NB4 (cell line): ENCODE measurements around the gene NDUFB11.

ENCODE experiments used
- DNase-seq: peaks from one replicate; pipeline ENCODE4 v3.0.0; 2010; ENCODE audit warnings: low read depth
- H3K4me3 ChIP-seq: one replicate; pipeline ENCODE4 v1.5.1; 2011; ENCODE audit warnings: mild to moderate bottlenecking, low read depth, low read length, moderate library complexity
- CTCF ChIP-seq: IDR thresholded peaks from one replicate; pipeline ENCODE4 v1.5.1; 2012; ENCODE audit warnings: low read depth, low read length
- MAX ChIP-seq: IDR thresholded peaks from 2 replicates; pipeline ENCODE4 v1.6.1; 2011; ENCODE audit warnings: low read depth, low read length
- MYC ChIP-seq: IDR thresholded peaks from 2 replicates; pipeline ENCODE4 v1.6.1; 2011; ENCODE audit warnings: low read depth, low read length
- POLR2A ChIP-seq: IDR thresholded peaks from 2 replicates; pipeline ENCODE4 v1.6.1; 2011; ENCODE audit warnings: mild to moderate bottlenecking; ENCODE audit not compliant: insufficient read length; ENCODE audit errors: extremely low read depth

The NDUFB11 gene

GRCh38 chrX:47160781-47161180 lies 16.3 kb upstream of the NDUFB11 start:
- no peak overlapping the region for H3K4me3 ChIP-seq
- DNase-seq, result no peak
- TF ChIP-seq MYC (no peak), MAX (no peak)

- H3K4me3 ChIP-seq, result no peak overlapping the region
- no peak for TF ChIP-seq POLR2A
- no peak for TF ChIP-seq MYC
- no peak for TF ChIP-seq MAX
- no peak for TF ChIP-seq CTCF
- no peak for DNase-seq
Observed at GRCh38 chrX:47158781-47159180, 14.3 kb upstream of the NDUFB11 start.

- TF ChIP-seq MYC (no peak), CTCF (no peak)
Observed at GRCh38 chrX:47158131-47158530, 13.6 kb upstream of the NDUFB11 start.

GRCh38 chrX:47156611-47157520 lies 12.4 kb upstream of the NDUFB11 start:
- DNase-seq, result peak; percentile 53
- TF ChIP-seq MYC (no peak), POLR2A (no peak), CTCF (no peak), MAX (no peak)
- no peak overlapping the region for H3K4me3 ChIP-seq

More at GRCh38 chrX:47158131-47158530, 13.6 kb upstream of the NDUFB11 start:
- DNase-seq, result peak; percentile 17
- no peak overlapping the region for H3K4me3 ChIP-seq

GRCh38 chrX:47151435-47151834 lies 6.9 kb upstream of the NDUFB11 start:
- TF ChIP-seq MAX (no peak), CTCF (no peak), MYC (no peak), POLR2A (no peak)
- no peak for DNase-seq

GRCh38 chrX:47148946-47149345 lies 4.4 kb upstream of the NDUFB11 start:
- DNase-seq, result no peak
- no peak for TF ChIP-seq MAX
- TF ChIP-seq MYC, result no peak
- no peak for TF ChIP-seq POLR2A
- TF ChIP-seq CTCF, result no peak
- H3K4me3 ChIP-seq, result no peak overlapping the region

More at GRCh38 chrX:47151435-47151834, 6.9 kb upstream of the NDUFB11 start:
- no peak overlapping the region for H3K4me3 ChIP-seq
